ENCODE measurements around the gene OPA3.
"Not testable (repeated sequence)": the region's sequence is repeated elsewhere in the genome, so short reads cannot be mapped to it uniquely, and the experiment has no call there.

DNA sequence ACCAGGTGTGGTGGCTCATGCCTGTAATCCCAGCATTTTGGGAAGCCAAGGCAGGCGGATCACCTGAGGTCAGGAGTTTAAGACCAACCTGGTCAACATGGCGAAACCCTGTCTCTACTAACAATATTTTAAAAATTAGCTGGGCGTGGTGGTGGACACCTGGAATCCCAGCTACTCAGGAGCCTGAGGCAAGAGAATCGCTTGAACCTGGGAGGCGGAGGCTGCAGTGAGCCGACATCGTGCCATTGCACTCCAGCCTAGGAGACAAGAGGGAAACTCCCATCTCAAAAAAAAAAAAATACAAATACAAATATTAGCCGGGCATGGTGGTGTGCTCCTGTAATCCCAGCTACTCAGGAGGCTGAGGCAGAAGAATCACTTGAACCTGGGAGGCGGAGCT is 30.5 kb upstream of the OPA3 start:
- TF ChIP-seq, protein P1, sequence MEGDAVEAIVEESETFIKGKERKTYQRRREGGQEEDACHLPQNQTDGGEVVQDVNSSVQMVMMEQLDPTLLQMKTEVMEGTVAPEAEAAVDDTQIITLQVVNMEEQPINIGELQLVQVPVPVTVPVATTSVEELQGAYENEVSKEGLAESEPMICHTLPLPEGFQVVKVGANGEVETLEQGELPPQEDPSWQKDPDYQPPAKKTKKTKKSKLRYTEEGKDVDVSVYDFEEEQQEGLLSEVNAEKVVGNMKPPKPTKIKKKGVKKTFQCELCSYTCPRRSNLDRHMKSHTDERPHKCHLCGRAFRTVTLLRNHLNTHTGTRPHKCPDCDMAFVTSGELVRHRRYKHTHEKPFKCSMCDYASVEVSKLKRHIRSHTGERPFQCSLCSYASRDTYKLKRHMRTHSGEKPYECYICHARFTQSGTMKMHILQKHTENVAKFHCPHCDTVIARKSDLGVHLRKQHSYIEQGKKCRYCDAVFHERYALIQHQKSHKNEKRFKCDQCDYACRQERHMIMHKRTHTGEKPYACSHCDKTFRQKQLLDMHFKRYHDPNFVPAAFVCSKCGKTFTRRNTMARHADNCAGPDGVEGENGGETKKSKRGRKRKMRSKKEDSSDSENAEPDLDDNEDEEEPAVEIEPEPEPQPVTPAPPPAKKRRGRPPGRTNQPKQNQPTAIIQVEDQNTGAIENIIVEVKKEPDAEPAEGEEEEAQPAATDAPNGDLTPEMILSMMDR (IDR thresholded peaks at IDR 0.05): not testable (repeated sequence)
- TF ChIP-seq POLR2A (IDR thresholded peaks at IDR 0.05): not testable (repeated sequence)

Data from ovary (tissue), 3 donors.